GM23338 (cell line): ENCODE data around the gene KCNQ5. TPM values are rescaled to one million over a fixed set of nuclear protein-coding genes. Genes with fewer than 3 reads are reported as not detected.

Experiments used
- ATAC-seq: fragments of 200-7000 bp; cut with Tn5 transposase; 3 replicates; pipeline ENCODE4 v1.9.1; 2020
- DNase-seq: peaks from one replicate; pipeline ENCODE4 v3.0.0-alpha.2; 2015; ENCODE audit warnings: low spot score
- H2AFZ ChIP-seq: fragments of 200-600 bp; sonication (generic); 2 replicates; pipeline ENCODE4 v1.8.0; 2016; ENCODE audit warnings: antibody characterized with exemption, mild to moderate bottlenecking, moderate library complexity
- H3F3A ChIP-seq: fragments of 200-600 bp; sonication (generic); replicated peaks from 2 replicates; pipeline ENCODE4 v1.8.0; 2017; ENCODE audit warnings: antibody characterized with exemption, mixed run types, low read depth
- H3K27ac ChIP-seq: fragments of 200-600 bp; sonication (generic); 2 replicates; pipeline ENCODE4 v1.6.1; 2016; ENCODE audit warnings: low read depth
- H3K27me3 ChIP-seq: fragments of 200-600 bp; sonication (generic); 2 replicates; pipeline ENCODE4 v1.8.0; 2016; ENCODE audit warnings: mild to moderate bottlenecking, mixed run types, moderate library complexity; ENCODE audit not compliant: insufficient read depth
- H3K36me3 ChIP-seq: fragments of 200-600 bp; sonication (generic); 2 replicates; pipeline ENCODE4 v1.8.0; 2016; ENCODE audit warnings: mild to moderate bottlenecking; ENCODE audit not compliant: insufficient read depth
- H3K4me1 ChIP-seq: fragments of 200-600 bp; sonication (generic); 2 replicates; pipeline ENCODE4 v1.8.0; 2016; ENCODE audit warnings: mild to moderate bottlenecking, moderate library complexity; ENCODE audit not compliant: insufficient read depth
- H3K4me2 ChIP-seq: fragments of 200-600 bp; sonication (generic); 2 replicates; pipeline ENCODE4 v1.7.1; 2017; ENCODE audit warnings: mixed run types
- H3K4me3 ChIP-seq: fragments of 200-600 bp; sonication (generic); 2 replicates; pipeline ENCODE4 v1.6.1; 2016; ENCODE audit warnings: mixed run types
- H3K79me2 ChIP-seq: fragments of 200-600 bp; sonication (generic); replicated peaks from 2 replicates; pipeline ENCODE4 v1.8.0; 2017; ENCODE audit warnings: mild to moderate bottlenecking; ENCODE audit not compliant: insufficient read depth
- H3K9me2 ChIP-seq: fragments of 200-600 bp; sonication (generic); 2 replicates; pipeline ENCODE4 v1.8.0; 2017; ENCODE audit not compliant: insufficient read depth
- H4K20me1 ChIP-seq: fragments of 200-600 bp; sonication (generic); replicated peaks from 2 replicates; pipeline ENCODE4 v1.8.0; 2017; ENCODE audit warnings: mild to moderate bottlenecking; ENCODE audit not compliant: insufficient read depth
- H3K27ac Mint-ChIP-seq: 2 replicates; pipeline ENCODE4 v1.8.0; 2020; ENCODE audit warnings: inconsistent platforms, mild to moderate bottlenecking, moderate library complexity, mixed read lengths
- H3K27me3 Mint-ChIP-seq: 3 replicates; pipeline ENCODE4 v1.8.0; 2022; ENCODE audit warnings: low read depth, mild to moderate bottlenecking, moderate library complexity, mixed read lengths, inconsistent platforms; ENCODE audit not compliant: insufficient read depth, poor library complexity
- H3K36me3 Mint-ChIP-seq: 3 replicates; pipeline ENCODE4 v1.8.0; 2021; ENCODE audit warnings: low read depth, mild to moderate bottlenecking, inconsistent platforms, moderate library complexity, mixed read lengths
- H3K4me1 Mint-ChIP-seq: 3 replicates; pipeline ENCODE4 v1.8.0; 2020; ENCODE audit warnings: mild to moderate bottlenecking, inconsistent platforms, mixed read lengths
- H3K4me3 Mint-ChIP-seq: 3 replicates; pipeline ENCODE4 v1.8.0; 2021; ENCODE audit warnings: moderate library complexity, mild to moderate bottlenecking, inconsistent platforms, mixed read lengths
- H3K9me3 Mint-ChIP-seq: 3 replicates; pipeline ENCODE4 v1.8.0; 2020; ENCODE audit warnings: moderate library complexity, mild to moderate bottlenecking, inconsistent platforms, mixed read lengths
- CREB1 ChIP-seq: fragments of 250-450 bp; sonication (Bioruptor Pico); IDR thresholded peaks from 2 replicates; pipeline ENCODE4 v1.5.0; 2020; ENCODE audit warnings: low read depth, mild to moderate bottlenecking, moderate library complexity
- ETS1 ChIP-seq: IDR thresholded peaks from 2 replicates; pipeline ENCODE4 v1.6.1; 2016; ENCODE audit warnings: antibody characterized with exemption
- EZH2 ChIP-seq: fragments of 200-600 bp; sonication (generic); IDR thresholded peaks from one replicate; pipeline ENCODE4 v1.8.0; 2017; ENCODE audit warnings: antibody characterized with exemption, mild to moderate bottlenecking, low read depth; ENCODE audit not compliant: unreplicated experiment
- EZH2phosphoT487 ChIP-seq: fragments of 200-600 bp; sonication (generic); IDR thresholded peaks from one replicate; pipeline ENCODE4 v1.8.1; 2018; ENCODE audit warnings: antibody characterized with exemption; ENCODE audit not compliant: unreplicated experiment
- JUNB ChIP-seq: IDR thresholded peaks from one replicate; pipeline ENCODE4 v1.6.1; 2016; ENCODE audit warnings: antibody characterized with exemption; ENCODE audit not compliant: unreplicated experiment
- NANOG ChIP-seq: IDR thresholded peaks from 2 replicates; pipeline ENCODE4 v1.6.1; 2016; ENCODE audit warnings: antibody characterized with exemption, borderline replicate concordance
- POLR2AphosphoS5 ChIP-seq: IDR thresholded peaks from 2 replicates; pipeline ENCODE4 v1.6.1; 2016; ENCODE audit warnings: antibody characterized with exemption, low read depth
- ZNF331 ChIP-seq: fragments of 250-450 bp; sonication (Bioruptor Pico); IDR thresholded peaks from 2 replicates; pipeline ENCODE4 v1.5.0; 2020; ENCODE audit warnings: low read depth, mild to moderate bottlenecking, moderate library complexity
- polyA plus RNA-seq: library from polyadenylated mRNA; unstranded; fragments of >200 nt; fragmentation: Nextera tagmentation; extraction: Ambion mirVana; gene quantifications from 2 replicates; pipeline ENCODE4 v1.2.1, GENCODE V29; 2016
- total RNA-seq: library from RNA; depleted of rRNA; stranded (reverse); fragments of >200 nt; shearing (Covaris generic); gene quantifications from 2 replicates; pipeline ENCODE4 v1.2.3, GENCODE V29; 2014
- TF ChIP-seq, protein P1 (sequence below): fragments of 250-450 bp; sonication (Bioruptor Pico); IDR thresholded peaks from 2 replicates; pipeline ENCODE4 v1.5.0; 2020; ENCODE audit warnings: mild to moderate bottlenecking, moderate library complexity

The KCNQ5 gene
- total and polyA plus RNA-seq, 2 experiments from 2014 or later, result 0.68 to 0.87 TPM

GRCh38 chr6:73169111-73169510, 547.2 kb downstream of the KCNQ5 start (continued):
- TF ChIP-seq, protein P1, sequence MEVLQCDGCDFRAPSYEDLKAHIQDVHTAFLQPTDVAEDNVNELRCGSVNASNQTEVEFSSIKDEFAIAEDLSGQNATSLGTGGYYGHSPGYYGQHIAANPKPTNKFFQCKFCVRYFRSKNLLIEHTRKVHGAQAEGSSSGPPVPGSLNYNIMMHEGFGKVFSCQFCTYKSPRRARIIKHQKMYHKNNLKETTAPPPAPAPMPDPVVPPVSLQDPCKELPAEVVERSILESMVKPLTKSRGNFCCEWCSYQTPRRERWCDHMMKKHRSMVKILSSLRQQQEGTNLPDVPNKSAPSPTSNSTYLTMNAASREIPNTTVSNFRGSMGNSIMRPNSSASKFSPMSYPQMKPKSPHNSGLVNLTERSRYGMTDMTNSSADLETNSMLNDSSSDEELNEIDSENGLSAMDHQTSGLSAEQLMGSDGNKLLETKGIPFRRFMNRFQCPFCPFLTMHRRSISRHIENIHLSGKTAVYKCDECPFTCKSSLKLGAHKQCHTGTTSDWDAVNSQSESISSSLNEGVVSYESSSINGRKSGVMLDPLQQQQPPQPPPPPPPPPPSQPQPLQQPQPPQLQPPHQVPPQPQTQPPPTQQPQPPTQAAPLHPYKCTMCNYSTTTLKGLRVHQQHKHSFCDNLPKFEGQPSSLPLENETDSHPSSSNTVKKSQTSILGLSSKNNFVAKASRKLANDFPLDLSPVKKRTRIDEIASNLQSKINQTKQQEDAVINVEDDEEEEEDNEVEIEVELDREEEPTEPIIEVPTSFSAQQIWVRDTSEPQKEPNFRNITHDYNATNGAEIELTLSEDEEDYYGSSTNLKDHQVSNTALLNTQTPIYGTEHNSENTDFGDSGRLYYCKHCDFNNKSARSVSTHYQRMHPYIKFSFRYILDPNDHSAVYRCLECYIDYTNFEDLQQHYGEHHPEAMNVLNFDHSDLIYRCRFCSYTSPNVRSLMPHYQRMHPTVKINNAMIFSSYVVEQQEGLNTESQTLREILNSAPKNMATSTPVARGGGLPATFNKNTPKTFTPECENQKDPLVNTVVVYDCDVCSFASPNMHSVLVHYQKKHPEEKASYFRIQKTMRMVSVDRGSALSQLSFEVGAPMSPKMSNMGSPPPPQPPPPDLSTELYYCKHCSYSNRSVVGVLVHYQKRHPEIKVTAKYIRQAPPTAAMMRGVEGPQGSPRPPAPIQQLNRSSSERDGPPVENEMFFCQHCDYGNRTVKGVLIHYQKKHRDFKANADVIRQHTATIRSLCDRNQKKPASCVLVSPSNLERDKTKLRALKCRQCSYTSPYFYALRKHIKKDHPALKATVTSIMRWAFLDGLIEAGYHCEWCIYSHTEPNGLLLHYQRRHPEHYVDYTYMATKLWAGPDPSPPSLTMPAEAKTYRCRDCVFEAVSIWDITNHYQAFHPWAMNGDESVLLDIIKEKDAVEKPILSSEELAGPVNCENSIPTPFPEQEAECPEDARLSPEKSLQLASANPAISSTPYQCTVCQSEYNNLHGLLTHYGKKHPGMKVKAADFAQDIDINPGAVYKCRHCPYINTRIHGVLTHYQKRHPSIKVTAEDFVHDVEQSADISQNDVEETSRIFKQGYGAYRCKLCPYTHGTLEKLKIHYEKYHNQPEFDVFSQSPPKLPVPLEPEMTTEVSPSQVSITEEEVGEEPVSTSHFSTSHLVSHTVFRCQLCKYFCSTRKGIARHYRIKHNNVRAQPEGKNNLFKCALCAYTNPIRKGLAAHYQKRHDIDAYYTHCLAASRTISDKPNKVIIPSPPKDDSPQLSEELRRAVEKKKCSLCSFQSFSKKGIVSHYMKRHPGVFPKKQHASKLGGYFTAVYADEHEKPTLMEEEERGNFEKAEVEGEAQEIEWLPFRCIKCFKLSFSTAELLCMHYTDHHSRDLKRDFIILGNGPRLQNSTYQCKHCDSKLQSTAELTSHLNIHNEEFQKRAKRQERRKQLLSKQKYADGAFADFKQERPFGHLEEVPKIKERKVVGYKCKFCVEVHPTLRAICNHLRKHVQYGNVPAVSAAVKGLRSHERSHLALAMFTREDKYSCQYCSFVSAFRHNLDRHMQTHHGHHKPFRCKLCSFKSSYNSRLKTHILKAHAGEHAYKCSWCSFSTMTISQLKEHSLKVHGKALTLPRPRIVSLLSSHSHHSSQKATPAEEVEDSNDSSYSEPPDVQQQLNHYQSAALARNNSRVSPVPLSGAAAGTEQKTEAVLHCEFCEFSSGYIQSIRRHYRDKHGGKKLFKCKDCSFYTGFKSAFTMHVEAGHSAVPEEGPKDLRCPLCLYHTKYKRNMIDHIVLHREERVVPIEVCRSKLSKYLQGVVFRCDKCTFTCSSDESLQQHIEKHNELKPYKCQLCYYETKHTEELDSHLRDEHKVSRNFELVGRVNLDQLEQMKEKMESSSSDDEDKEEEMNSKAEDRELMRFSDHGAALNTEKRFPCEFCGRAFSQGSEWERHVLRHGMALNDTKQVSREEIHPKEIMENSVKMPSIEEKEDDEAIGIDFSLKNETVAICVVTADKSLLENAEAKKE (CRISPR knock-in tag), result no peak
- TF ChIP-seq ZNF331 (CRISPR knock-in tag), result no peak

- H3K9me2 ChIP-seq, result no peaks in the 10 kb centered on the region
- H4K20me1 ChIP-seq, result no peaks in the 10 kb centered on the region
- H3K4me3 ChIP-seq, result no peak overlapping the region
- no peak overlapping the region for H3K27ac ChIP-seq
- no peak overlapping the region for H2AFZ ChIP-seq
- Mint-ChIP-seq H3K9me3 (no peaks in the 10 kb centered on the region), H3K4me1 (no peaks in the 10 kb centered on the region), H3K36me3 (no peaks in the 10 kb centered on the region), H3K27ac (no peak overlapping the region), H3K4me3 (no peak overlapping the region), H3K27me3 (no peaks in the 10 kb centered on the region)
- no peaks in the 10 kb centered on the region for H3K27me3 ChIP-seq
- DNase-seq (no peak), ATAC-seq (no peak)
- no peaks in the 10 kb centered on the region for H3F3A ChIP-seq
- no peaks in the 10 kb centered on the region for H3K79me2 ChIP-seq
- H3K4me1 ChIP-seq, result no peaks in the 10 kb centered on the region
- no peaks in the 10 kb centered on the region for H3K36me3 ChIP-seq
- no peak overlapping the region for H3K4me2 ChIP-seq
- TF ChIP-seq EZH2 (no peak), POLR2AphosphoS5 (no peak), CREB1 (no peak), EZH2phosphoT487 (no peak), JUNB (no peak), NANOG (no peak), ETS1 (no peak)
- TF ChIP-seq, protein P1 (CRISPR knock-in tag), result no peak
Measured at GRCh38 chr6:73169633-73170032, 547.8 kb downstream of the KCNQ5 start.
